GM12892 (cell line): Measurements from ENCODE around the gene PRCC. TPM values are rescaled to one million over a fixed set of nuclear protein-coding genes. Genes with fewer than 3 reads are reported as not detected.

Experiments
- DNase-seq: peaks from one replicate; pipeline ENCODE4 v3.0.0; 2011; ENCODE audit not compliant: insufficient read length
- FAIRE-seq: peaks from 2 replicates; lab custom pipeline; 2011; peaks lifted over from hg19 to GRCh38; lab: Jason Lieb, UNC
- POLR2A ChIP-seq: IDR thresholded peaks from 2 replicates; pipeline ENCODE4 v1.6.1; 2011; ENCODE audit warnings: low read depth, low read length, control low read depth
- POLR2AphosphoS5 ChIP-seq: IDR thresholded peaks from 2 replicates; pipeline ENCODE4 v1.6.1; 2011; ENCODE audit warnings: low read depth, low read length, control low read depth
- TAF1 ChIP-seq: IDR thresholded peaks from 2 replicates; pipeline ENCODE4 v1.6.1; 2011; ENCODE audit warnings: low read depth, mild to moderate bottlenecking, control low read depth, low read length, borderline replicate concordance
- polyA plus RNA-seq: library from polyadenylated mRNA; unstranded; fragments of >200 nt; gene quantifications from one replicate; pipeline ENCODE4 v1.2.1, GENCODE V29; 2012; ENCODE audit warnings: missing spikeins, inconsistent platforms; ENCODE audit not compliant: missing spikeins

PRCC gene
- 65.4 TPM for polyA plus RNA-seq

GRCh38 chr1:156767101-156767878, at the start of gene PRCC:
PRCC (plus strand) TSS chr1:156767535; CDS start chr1:156767772, 237 bp downstream.
- TF ChIP-seq POLR2A, result peak; percentile 45
- TF ChIP-seq TAF1, result peak; percentile 78
- TF ChIP-seq POLR2AphosphoS5, result peak; percentile 81
- FAIRE-seq, result peak; percentile 94
- DNase-seq, result peak; percentile 78

GRCh38 chr1:156721131-156721530, 46.2 kb upstream of the PRCC start:
- FAIRE-seq (no peak), DNase-seq (no peak)
- TF ChIP-seq POLR2A, result peak; percentile 56
- TF ChIP-seq POLR2AphosphoS5, result peak; percentile 69
- no peak for TF ChIP-seq TAF1

- DNase-seq (no peak), FAIRE-seq (no peak)
- TF ChIP-seq POLR2AphosphoS5 (no peak), POLR2A (no peak), TAF1 (no peak)
Observed at GRCh38 chr1:156721535-156721934, 45.8 kb upstream of the PRCC start.

- DNase-seq (peak; percentile 62), FAIRE-seq (peak; percentile 73)
- TF ChIP-seq POLR2A (no peak), TAF1 (no peak), POLR2AphosphoS5 (no peak; the same call in 1 of the 2 replicates)
Observed at GRCh38 chr1:156725683-156726280, 41.6 kb upstream of the PRCC start.

- no peak for TF ChIP-seq TAF1
- TF ChIP-seq POLR2A, result no peak
- no peak for TF ChIP-seq POLR2AphosphoS5
- DNase-seq, result no peak
- peak; percentile 57 for FAIRE-seq
Observed at GRCh38 chr1:156726549-156727226, 40.6 kb upstream of the PRCC start.

- DNase-seq (no peak), FAIRE-seq (no peak)
- TF ChIP-seq POLR2AphosphoS5 (no peak), POLR2A (no peak), TAF1 (no peak)
Observed at GRCh38 chr1:156727492-156727891, 39.8 kb upstream of the PRCC start.

GRCh38 chr1:156727926-156728598, 39.3 kb upstream of the PRCC start, which contains the start of gene METTL25B:
METTL25B (plus strand) TSS chr1:156728469; CDS start chr1:156729105, 636 bp downstream.
- DNase-seq (peak; percentile 73), FAIRE-seq (no peak)
- peak; percentile 92 for TF ChIP-seq POLR2A
- TF ChIP-seq TAF1, result peak; percentile 67
- peak; percentile 79 for TF ChIP-seq POLR2AphosphoS5

GRCh38 chr1:156728599-156729462, 38.5 kb upstream of the PRCC start, which contains the start of gene ISG20L2:
ISG20L2 (minus strand) TSS chr1:156728766; CDS start chr1:156727652, 1,114 bp downstream.
- DNase-seq, result peak; percentile 86
- FAIRE-seq, result peak; percentile 94
- peak; percentile 93 for TF ChIP-seq POLR2A
- TF ChIP-seq TAF1, result no peak
- TF ChIP-seq POLR2AphosphoS5, result peak; percentile 88

- DNase-seq (no peak), FAIRE-seq (no peak)
- TF ChIP-seq TAF1 (no peak), POLR2A (no peak), POLR2AphosphoS5 (no peak)
Observed at GRCh38 chr1:156733989-156734584, 33.2 kb upstream of the PRCC start.

GRCh38 chr1:156738407-156738806, 28.9 kb upstream of the PRCC start:
- FAIRE-seq (no peak), DNase-seq (no peak)
- TF ChIP-seq POLR2AphosphoS5 (no peak), TAF1 (no peak), POLR2A (no peak)
